Psoas muscle (tissue), 8 donors: Measurements from ENCODE around the gene CKB. TPM values are rescaled to one million over a fixed set of nuclear protein-coding genes. Genes with fewer than 3 reads are reported as not detected.

Experiments
- ATAC-seq, 4 donors: fragments of 200-7000 bp; cut with Tn5 transposase; one replicate each; pipeline ENCODE4 v1.9.1; 2020; ENCODE audit warnings: moderate library complexity in 3 of 4, mild to moderate bottlenecking in 2 of 4
- DNase-seq, 2 donors: peaks; one replicate each; pipeline ENCODE4 v3.0.0-alpha.2; 2020
- H3K27ac ChIP-seq: fragments of 200-600 bp; one replicate; pipeline ENCODE4 v1.8.0; 2022
- H3K27me3 ChIP-seq, 3 donors: fragments of 200-600 bp in 1 of 3; one replicate each; pipeline versions ENCODE4 v1.6.1 to v1.8.0; 2013 to 2022; ENCODE audit warnings: low read length in 2 of 3, mild to moderate bottlenecking in 2 of 3, moderate library complexity in 1 of 3; ENCODE audit not compliant: insufficient read depth in 3 of 3
- H3K36me3 ChIP-seq, 2 donors: fragments of 200-600 bp in 1 of 2; one replicate each; pipeline versions ENCODE4 v1.6.1 to v1.8.0; 2013 to 2022; ENCODE audit warnings: low read depth in 1 of 2, mild to moderate bottlenecking in 1 of 2, moderate library complexity in 1 of 2; ENCODE audit not compliant: insufficient read depth in 1 of 2
- H3K4me1 ChIP-seq: fragments of 200-600 bp; one replicate; pipeline ENCODE4 v1.8.0; 2022
- H3K4me3 ChIP-seq: fragments of 200-600 bp; one replicate; pipeline ENCODE4 v1.8.0; 2022; ENCODE audit warnings: mild to moderate bottlenecking
- H3K9me3 ChIP-seq: fragments of 200-600 bp; one replicate; pipeline ENCODE4 v1.8.0; 2022
- CTCF ChIP-seq: fragments of 200-600 bp; IDR thresholded peaks from one replicate; pipeline ENCODE4 v1.8.0; 2022; ENCODE audit warnings: antibody characterized with exemption
- WGBS, 3 donors: extraction: QIAGEN DNeasy Blood & Tissue Kit; methylation state at CpG; one replicate each; pipeline versions ENCODE4 v1.1.6 to v1.1.7; 2013; 5-methylcytosine and 5-hydroxymethylcytosine counted together
- intact Hi-C, 2 donors: fragments of 100-400 bp; cut with DNase I; formaldehyde crosslinking; loops; one replicate each; pipeline versions ENCODE4 v1.11.0 to v1.14.2; 2022
- long read RNA-seq, 2 donors: library from polyadenylated mRNA; unstranded; transcript quantifications; one replicate each; pipeline ENCODE4 v2.0.0, GENCODE V29; 2021
- polyA plus RNA-seq, 3 donors: library from polyadenylated mRNA; stranded (reverse); fragments of 200-250 nt; gene quantifications; one replicate each; pipeline ENCODE4 v1.2.3, GENCODE V29; 2013
- total RNA-seq, 4 donors: library from RNA; stranded (reverse); fragmentation: NEBNext Ultra II Directional in 2 of 4; extraction: Animal tissue kit (Norgen Biotek cat#: 25700) in 2 of 4; gene quantifications; one replicate each; pipeline versions ENCODE4 v1.2.1 to v1.2.4, GENCODE V29; 2021 to 2023
- donor health status: healthy with polysubstance abuse.
- donor health status: DM: no; HTN: no; CAD: no; lungs with moderate emphysema.
- donor health status: Bipolar disorder and iron deficiency.
- donor health status: healthy.
- donor health status: DM: yes; HTN: yes; CAD: no.
- donor health status: DM: no; HTN: no; CAD: no.
- donor health status: DM: no; HTN: no; CAD: no.
- donor health status: DM: yes; HTN: yes; CAD: no.

The CKB gene
- 100 to 1,000 TPM in 1 of 4 donors, 10 to 100 TPM in 3; 19.5 to 116 (median 33.0) TPM for total RNA-seq
- polyA plus RNA-seq: 100 to 1,000 TPM in 1 of 3 donors, 10 to 100 TPM in 2; 21.2 to 383 (median 67.0) TPM
- long read RNA-seq, donor 1, transcript CKB-201 (8 exons, 1,709 nt): major isoform, 10 of 17 reads
- long read RNA-seq, donor 1, transcript CKB-202 (4 exons, 1,170 nt): minor isoform, 5 of 17 reads
- long read RNA-seq, donor 1, partial matches to known transcripts: 2 of 17 reads
- long read RNA-seq, donor 1, other reads (novel, unspliced or antisense): 0 of 17 reads
- long read RNA-seq, donor 2, transcript CKB-202 (4 exons, 1,170 nt): minor isoform, 17 of 56 reads
- long read RNA-seq, donor 2, transcript CKB-201 (8 exons, 1,709 nt): major isoform, 26 of 56 reads
- long read RNA-seq, donor 2, partial matches to known transcripts: 6 of 56 reads
- long read RNA-seq, donor 2, other reads (novel, unspliced or antisense): 3 of 56 reads

DNA sequence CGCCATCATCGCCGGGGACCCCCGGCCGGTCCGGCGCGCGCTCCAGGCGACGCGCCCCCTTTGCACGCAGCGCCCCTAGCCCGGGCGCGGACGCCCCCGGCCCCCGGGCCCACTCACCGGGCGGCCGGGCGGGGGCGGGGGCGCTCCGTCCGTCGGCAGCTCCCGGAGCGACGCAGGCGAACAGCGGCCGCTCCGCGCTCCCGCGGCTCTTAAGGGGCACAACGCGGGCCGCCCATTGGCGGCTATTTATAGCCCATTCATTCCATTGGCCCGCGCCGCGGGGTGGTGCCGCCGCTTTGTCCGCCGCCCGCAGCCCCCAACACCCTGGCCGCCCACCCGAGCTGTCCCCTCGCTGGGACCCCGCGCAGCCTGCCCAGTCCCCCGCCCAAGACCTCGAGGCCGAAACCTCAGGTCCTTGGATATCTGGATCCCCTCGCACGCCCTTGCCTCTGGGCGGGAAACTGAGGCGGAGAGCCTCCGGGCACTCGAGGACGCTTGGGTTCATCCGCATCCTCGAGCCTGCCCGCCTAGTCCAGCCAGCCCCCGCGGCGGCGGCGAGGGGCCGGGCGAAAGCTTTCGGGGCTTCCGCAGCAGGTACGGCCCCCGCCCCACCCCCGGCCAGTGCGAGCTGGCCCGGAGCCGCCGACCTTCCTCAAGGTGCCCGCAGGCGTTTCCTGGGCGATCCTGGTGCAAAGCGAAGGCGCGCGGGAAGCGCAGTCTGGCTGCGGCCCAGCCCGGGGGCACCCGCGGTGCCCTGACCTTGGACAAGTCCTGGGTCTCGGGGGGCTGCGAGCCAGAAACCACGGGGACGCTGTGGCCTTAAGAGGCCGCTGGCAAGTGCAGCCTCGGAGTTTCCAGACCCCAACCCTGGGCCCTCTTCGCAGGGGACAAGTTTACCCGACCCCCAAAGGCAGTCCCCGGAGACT, at the start of gene CKB:
Gene CKB (minus strand): TSS at position 182 of the 926 bp plus-strand sequence. CDS start 337 bp downstream, outside the sequence.
- peaks cover 24% of the 10 kb centered on the region for H3K4me1 ChIP-seq
- DNase-seq (peak; percentile 70 to 84), ATAC-seq (peak; percentile 50 to 67 (median 61))
- H3K27me3 ChIP-seq: peaks cover 0 to 24% (median 15%) of the 10 kb centered on the region in 3 donors
- no peaks in the 10 kb centered on the region for H3K9me3 ChIP-seq
- no peak for TF ChIP-seq CTCF
- no peaks in the 10 kb centered on the region for H3K36me3 ChIP-seq
- intact Hi-C loops: no loop called here
- WGBS, 3 donors: 2 to 3% (median 3%) methylated on average over 70 to 107 of the region's 107 CpGs
- H3K27ac ChIP-seq: no peak within 1 kb of the TSS
- peak within 1 kb of the TSS; percentile 62 for H3K4me3 ChIP-seq

DNA sequence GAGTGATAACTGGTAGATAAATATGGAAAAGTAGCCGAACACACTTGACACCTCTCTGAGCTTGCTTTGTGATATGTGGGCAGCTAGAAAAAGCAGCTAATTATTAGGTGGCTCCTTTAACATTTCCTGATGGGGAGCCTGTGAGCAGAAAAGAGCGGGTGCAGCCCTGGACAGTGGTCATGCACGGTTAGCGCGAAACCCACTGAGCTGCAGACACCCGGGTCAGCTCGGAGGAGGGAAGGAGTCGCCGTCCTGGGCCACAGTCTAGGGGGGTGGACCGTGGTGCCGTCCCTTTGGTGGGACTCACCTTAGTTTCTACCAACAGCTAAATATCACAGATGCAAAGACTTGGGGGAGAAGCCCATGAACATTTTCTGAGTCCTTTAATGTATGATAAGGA, 46.8 kb upstream of the CKB start:
- no peak for DNase-seq
- H3K36me3 ChIP-seq: peaks cover 0 to 26% of the 10 kb centered on the region in 2 donors
- no peak overlapping the region for H3K4me3 ChIP-seq
- H3K9me3 ChIP-seq: no peaks in the 10 kb centered on the region
- intact Hi-C loops: no loop called here
- peaks cover 10% of the 10 kb centered on the region for H3K4me1 ChIP-seq
- ATAC-seq: no peak
- TF ChIP-seq CTCF: no peak
- no peak overlapping the region for H3K27ac ChIP-seq
- 76 to 82% (median 76%) methylated on average over 11 of the region's 11 CpGs for WGBS, 3 donors
- no peaks in the 10 kb centered on the region for H3K27me3 ChIP-seq

GRCh38 chr14:103568952-103569351, 46.3 kb upstream of the CKB start:
- no peaks in the 10 kb centered on the region for H3K9me3 ChIP-seq
- no peak for TF ChIP-seq CTCF
- no peak overlapping the region for H3K27ac ChIP-seq
- DNase-seq (no peak), ATAC-seq (no peak)
- 65 to 71% (median 67%) methylated on average over 8 of the region's 8 CpGs for WGBS, 3 donors
- peaks cover 15% of the 10 kb centered on the region for H3K4me1 ChIP-seq
- no peaks in the 10 kb centered on the region for H3K27me3 ChIP-seq
- H3K36me3 ChIP-seq: peaks cover 0 to 21% of the 10 kb centered on the region in 2 donors
- no peak overlapping the region for H3K4me3 ChIP-seq
- intact Hi-C loops: no loop called here

DNA sequence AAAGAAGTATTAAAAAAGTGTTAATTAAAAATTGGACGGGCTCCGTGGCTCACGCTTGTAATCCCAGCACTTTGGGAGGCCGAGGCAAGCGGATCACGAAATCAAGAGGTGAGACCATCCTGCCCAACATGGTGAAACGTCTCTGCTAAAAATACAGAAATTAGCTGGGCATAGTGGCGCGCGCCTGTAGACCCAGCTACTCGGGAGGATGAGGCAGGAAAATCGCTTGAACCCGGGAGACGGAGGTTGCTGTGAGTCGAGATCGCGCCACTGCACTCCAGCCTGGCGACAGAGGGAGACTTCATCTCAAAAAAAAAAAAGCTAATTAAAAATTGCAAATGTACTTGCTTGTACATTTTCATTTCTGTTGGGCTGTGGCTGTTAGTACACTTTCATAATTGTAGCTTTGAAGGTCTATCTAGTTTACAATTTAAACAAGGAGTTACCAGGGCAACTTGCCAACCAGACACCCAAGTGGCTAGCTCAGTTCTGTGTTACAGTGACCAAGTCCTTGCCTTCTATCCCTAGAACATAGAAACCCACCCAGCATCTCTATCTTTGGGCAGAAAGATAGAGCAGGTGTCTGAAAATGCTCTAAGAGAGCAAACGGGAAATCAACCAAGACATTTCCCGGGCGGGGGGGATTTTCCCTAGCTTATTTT, 41.3 kb upstream of the CKB start:
- intact Hi-C loops: loop anchor here in 1 of 2 donors (5.0 kb wide), 1 partner anchor 63 kb away; the partner anchor contains the start of gene KLC1
- peaks cover 0 to 21% of the 10 kb centered on the region in 2 donors for H3K36me3 ChIP-seq
- no peaks in the 10 kb centered on the region for H3K27me3 ChIP-seq
- peaks cover 46% of the 10 kb centered on the region for H3K4me1 ChIP-seq
- no peak for TF ChIP-seq CTCF
- no peaks in the 10 kb centered on the region for H3K9me3 ChIP-seq
- ATAC-seq (no peak), DNase-seq (no peak)
- no peak overlapping the region for H3K27ac ChIP-seq
- WGBS, 3 donors: 51 to 56% (median 52%) methylated on average over 21 of the region's 21 CpGs
- peak overlapping the region; percentile 92 for H3K4me3 ChIP-seq
